Stimulated activated CD8-positive, alpha-beta memory T cell treated with anti-CD3 and anti-CD28 coated beads, Interleukin-2, amount 100 ng/mL, for 1 hour (primary cell): Measurements from ENCODE around the gene NLK.

ENCODE experiments used
- DNase-seq, 2 donors: peaks; one replicate each; pipeline ENCODE4 v3.0.0-alpha.2; 2020; ENCODE audit warnings: low read depth in 2 of 2

Gene NLK

DNA sequence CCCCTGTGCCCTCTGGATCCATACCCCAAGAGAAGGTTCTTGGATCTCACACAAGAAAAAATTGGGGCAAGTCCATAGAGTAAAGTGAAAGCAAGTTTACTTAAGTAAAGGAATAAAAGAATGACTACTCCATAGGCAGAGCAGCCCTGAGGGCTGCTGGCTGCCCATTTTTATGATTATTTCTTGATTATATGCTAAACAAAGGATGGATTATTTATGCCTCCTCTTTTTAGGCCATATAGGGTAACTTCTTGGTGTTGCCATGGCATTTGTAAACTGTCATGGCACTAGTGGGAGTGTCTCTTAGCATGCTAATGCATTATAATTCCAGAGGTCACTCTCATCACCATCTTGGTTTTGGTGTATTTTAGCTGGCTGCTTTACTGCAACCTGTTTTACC lies 70.8 kb downstream of the NLK start:
- DNase-seq, result no peak

DNA sequence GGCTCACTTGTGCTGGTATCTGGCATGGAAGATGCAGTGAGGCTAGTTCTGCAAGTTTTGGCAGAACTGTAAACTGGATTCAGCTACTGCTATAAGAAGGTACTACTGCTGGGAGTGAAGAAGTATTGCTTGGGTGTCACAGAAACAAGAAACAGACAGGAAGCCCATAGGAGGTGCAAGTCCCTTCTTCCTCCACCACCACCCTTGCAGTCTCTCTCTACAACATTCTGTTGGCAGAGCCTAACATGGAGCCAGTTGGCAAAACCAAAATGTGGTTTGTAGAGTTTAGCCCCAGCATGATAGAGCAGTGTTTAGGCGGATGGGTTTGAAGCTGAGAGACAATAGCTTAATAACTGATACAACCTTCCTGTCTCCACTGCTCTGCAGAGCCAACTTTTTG lies 72.6 kb downstream of the NLK start:
- no peak for DNase-seq

DNA sequence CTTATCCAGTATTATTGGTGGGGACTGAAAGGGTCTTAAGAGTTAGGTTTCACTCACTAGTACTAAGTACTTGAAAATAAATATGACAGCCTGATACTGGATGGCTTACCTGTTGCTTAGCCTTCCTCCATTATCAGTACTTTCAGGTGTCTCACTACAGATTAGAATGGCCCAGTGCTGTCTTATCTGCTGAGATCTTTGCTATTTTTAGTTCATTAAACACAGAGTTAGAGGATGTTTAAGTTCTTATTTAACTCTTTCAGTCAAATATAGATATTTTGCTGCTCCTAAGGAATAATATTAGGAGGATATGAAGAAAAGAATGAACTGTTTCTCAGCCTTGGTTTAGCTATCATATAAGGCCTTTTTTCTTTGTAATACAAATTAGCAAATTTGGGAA lies 74.8 kb downstream of the NLK start:
- no peak for DNase-seq

DNA sequence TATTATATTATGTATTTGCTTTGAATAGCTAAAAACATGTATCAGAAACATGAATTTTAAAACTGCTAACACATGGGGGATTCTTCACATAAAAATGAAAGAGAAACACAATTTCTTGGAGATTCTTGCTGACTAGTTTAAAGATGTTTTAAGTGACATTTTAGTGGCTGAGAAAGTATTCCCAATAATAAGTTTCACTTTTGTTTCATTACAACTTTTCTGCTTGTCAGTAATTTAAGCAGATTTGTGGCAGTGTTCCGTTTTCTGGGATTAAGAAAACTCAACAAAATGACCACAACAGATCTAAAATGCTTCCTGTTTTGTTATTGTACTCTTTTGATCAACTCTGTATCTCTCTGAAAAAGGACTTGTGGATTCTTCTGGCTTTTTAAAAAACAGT lies 75.9 kb downstream of the NLK start:
- DNase-seq, result no peak

DNA sequence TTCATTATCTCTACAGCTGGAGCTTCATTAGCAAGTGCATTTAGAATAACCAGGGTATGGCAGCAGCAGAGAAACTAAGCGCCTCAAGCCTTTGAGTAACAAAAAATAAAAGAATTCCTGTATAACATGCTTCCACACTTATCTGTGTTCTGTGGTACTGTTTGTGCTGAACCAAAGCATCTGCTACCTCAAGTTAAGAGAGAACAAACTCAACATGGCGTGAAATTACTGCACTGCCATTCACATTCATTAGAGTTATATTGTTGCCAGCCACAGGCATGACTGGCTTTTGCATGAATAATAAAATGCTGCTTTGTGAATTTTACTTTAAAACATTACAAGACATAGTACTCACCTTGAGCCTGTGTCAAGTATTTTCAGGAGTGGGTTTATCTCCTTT lies 76.6 kb downstream of the NLK start:
- DNase-seq, result no peak

DNA sequence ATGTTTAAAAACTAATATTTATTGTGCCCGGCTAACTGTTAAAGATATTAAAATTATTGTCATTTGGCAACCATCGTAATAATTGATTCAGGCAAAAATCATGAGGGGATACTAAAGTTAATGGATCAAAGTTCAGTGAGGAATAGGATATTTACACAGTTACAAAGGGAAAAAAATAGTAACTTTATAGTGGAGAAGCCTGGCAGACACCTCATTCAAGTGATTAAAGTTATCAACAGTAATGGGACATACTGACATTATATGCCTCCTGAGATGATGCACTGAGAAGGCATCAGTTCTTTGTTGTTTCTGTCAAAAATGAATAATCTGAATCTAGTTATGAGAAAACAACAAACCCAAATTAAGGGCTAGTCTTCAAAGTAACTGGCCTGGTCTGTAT lies 77.1 kb downstream of the NLK start:
- no peak for DNase-seq

DNA sequence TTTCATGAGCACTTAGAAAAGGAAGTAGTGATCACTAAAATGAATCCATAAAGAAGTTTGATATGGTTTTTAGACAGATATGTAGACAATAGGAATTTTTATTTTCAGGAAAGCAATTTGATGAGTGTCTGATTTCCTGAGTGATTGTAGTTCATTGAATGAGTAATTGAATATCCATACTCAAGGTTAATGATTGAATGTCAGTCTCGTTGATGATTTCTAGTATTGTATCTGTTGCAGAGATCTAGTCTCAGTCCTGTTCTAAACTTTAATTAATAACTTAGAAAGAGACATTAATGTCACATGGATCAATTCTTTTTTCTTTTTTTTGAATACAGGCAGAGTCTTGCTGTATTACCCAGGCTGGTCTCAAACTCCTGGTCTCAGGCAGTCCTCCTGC lies 78.3 kb downstream of the NLK start:
- DNase-seq, result no peak

DNA sequence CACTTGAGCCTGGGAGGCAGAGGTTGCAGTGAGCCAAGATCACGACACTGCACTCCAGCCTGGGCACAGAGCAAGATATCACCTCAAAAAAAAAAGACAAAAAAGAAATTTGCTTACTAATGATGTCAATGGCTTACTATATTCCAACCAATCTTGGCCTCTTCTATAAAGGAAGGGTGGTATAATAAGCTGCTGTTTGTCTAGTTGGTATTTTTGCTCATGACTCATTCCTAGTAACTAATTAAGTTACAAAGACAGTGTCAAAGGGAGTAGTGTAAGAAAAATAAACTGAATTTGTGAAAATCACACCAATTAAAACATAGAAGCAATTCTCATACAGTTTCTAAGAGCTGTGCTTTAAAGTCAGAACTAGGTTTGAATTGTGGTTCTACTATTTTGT lies 82.5 kb downstream of the NLK start:
- DNase-seq, result no peak

DNA sequence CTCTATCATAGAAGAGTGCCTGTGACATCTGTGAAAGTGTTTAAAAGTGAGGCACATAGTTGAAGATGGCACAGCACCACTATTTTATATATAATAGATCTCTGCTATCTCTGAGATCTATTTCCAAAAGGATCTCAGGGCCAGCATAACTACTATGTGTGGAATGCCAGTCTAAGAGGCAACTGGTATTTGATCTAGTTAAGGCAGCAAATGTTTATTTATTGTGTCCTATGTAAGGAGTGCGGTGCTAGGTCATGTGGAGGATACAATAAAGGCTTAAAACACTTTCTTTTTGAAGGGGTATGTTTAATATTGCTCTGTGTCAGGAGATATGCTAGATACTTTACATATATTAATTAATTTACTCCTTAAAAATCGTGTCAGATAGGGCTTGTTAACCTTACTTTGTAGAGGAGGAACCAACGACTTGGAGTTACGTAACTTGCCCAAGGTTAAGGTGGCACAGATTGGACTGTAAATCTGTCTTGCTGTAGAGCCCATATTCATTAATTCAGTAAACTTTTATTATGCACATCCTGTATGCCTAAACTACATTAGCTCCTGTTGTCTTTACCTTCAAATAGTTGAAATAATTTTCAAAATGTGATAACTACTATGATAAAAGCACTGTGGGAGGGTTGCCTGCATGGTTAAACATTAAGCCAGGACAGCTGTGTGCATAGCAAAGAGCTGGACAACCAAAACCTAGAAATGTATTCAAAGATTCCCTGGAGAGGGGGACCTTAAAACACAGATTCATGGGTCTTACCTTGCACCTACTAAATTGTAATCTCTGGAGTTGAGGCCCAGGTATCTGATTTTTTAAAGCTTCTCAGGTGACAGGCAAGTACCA lies 83.3 kb downstream of the NLK start:
- no peak for DNase-seq

DNA sequence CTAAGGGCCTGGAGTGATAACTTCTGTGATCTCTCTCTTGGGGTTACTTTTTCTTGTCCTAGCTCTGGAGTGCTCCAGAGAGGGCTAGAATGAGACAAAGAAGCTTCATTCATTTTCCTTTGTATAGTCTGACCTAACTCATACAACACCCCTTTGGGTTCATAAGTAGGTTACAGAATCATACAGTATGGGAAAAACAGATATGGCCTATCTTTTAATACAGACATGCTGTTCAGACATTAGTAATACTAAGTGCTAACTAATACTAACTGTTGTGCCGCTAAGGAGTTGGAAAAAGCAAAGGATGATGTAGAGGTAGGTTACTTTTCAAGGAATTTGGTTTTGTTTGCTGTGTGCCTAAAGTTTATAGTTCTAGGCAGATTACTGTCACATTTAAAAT lies 84.7 kb downstream of the NLK start:
- no peak for DNase-seq

DNA sequence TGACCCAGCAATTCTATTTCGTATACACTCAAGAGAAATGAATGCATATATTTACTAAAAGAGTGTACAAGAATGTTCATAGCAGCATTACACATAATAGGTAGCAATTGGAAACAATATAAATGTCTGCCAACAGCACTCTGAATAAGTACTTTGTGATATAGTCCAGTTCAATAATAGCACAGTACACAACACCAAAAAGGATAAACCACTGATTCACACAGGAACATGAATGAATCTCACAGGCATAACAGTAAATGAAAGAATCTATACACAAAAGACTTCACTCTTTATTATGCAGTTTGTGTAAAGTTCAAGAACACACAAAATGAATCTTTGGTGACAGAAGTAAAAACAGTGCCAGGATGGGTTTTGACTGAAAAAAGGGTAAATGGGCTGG lies 86.3 kb downstream of the NLK start:
- no peak for DNase-seq

DNA sequence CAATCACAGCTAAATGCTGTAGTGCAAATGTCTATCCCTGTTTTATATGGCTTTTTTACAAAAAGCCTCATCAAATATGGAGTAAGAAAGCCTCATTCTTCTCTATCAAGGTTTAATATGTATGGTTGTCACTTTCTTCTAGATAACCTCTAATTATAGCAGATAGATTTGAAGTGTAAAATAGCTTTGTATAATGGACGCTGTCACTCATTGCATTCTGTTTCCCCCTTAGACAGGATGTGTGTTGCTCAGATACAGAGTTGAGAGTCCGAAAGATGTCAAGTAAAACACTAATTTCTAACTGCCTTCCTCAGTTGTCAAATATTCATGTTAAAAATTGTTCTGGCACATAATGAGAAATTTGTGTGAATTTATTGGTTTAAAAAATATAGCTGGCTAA lies 88.0 kb downstream of the NLK start:
- DNase-seq, result no peak

DNA sequence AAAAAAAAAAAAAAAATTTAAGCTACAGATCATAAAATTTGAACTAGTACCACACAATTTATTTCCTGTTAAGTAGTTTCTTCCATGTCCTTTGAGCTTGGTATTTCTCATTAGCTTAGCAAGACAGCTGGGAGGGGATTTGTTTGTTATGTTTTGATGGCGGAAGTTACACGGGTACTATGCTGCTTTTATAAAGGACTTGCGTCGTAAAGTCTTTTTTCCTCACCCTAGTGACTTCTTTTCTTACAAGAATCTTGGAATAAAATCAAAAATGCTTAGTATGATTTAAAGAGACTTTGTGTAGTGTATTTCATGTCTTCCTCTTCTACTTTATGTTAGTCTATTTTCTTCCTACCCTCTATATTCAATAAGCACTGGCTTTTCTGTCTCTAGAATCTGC lies 89.1 kb downstream of the NLK start:
- DNase-seq, result no peak

DNA sequence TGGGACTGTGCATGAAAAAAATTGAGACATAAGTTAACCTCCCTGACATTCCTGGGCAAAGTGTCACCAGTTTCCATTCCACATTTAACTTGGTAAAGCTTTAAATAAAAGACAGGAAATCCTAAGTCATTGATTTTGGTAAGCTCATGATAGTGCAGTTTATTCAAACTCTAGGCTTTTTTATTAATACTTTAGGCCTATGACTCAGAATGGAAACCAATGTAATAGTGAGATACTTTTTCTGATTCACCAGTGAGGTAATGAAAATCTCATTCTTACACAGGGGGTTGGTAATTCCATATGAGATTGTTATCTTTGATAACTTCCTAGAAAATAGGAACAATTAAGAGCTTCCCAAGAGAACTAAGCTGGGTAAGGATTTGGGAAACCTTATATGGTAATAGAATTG lies 91.1 kb downstream of the NLK start:
- DNase-seq, result no peak

DNA sequence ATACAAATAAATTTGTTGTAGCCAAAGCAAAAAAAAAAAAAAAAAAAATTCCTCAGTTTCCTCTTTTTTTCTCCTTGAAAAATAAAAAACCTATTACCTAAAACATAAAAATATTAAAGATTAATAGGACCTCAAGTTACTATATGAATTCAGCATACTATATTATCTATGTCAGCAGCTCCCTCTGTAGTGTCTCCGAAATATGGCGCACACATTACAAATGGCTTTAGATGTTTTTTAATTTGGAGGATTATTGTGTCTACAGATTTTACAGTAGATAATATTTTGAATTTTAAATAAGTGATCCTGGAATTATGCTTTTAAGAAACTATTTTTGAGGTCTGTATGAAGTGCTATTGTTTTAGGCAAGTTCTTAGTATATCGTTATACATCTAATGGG lies 94.4 kb downstream of the NLK start:
- DNase-seq, result no peak

DNA sequence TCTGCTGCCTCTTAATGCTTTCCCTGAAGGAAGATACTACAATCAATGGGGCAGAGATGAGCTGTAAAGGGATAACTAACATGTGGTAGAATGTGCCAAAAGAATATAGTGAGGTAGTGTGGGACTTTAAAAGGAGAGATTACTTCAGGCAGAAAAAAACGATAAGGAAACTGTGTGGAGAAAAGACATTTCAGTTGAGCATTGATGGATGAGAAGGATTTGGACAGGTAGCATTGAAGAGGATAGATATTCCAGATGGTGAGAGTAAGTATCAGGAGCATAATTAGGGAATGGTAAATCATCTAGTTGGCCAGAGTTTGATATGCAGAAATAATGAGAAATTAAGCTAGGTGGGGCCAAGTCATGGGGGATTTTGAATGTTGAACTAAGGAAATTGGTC lies 97.3 kb downstream of the NLK start:
- no peak for DNase-seq

DNA sequence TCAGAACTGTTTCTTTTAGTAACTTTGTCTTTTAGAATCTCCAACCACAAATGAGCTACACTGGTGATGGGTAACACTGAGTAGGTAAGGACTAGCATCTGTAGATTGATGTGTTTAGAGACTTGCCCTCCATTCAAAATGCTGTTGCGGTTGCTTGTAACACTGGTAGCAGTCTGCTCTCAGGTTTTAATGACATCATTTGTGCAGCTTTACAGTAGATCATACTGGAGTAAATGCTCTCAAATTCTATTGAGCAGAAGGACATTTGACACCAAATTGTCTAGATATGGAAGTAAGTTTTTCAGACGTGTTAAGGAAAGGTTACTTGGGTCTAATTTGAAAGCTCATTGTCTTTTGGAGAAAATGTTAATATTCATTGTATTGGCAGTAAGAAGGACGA lies 98.8 kb downstream of the NLK start:
- DNase-seq, result no peak

DNA sequence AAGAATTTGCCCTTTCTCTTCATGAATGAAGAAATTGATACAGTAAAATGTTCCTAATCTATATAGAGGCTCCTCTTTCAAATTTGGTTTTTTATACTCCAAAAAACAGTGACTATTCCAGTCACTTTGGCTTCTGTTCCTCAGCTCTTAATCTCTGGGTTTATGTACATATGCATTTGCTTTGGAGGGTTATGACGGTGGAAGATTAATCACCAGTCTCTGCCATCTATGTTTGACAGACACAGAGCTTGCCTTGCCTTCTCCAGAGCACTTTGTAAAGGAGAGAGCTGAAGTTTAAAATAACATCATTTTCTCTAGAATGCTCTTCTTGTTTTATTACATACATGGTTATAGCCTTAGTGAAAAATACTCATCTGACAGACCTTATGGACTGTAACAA lies 99.3 kb downstream of the NLK start:
- no peak for DNase-seq

DNA sequence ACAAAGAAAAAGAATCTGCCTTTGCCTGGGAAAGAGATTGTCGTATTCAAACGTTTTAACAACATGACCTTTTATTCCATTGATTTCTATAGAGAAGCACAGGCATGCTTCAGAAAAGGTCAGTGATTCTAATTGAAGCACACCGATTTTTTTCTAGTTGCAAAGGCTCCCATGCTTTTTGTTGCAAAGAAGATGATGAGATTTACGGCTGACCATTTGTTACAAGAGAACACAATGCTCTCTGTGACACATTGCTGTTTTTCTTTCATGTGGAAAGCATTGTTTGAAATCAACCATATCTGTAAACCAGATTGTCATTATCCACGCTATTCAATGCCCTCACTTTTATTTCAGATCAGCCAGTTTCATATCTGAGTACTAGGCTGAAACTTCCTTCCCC lies 99.8 kb downstream of the NLK start:
- no peak for DNase-seq

DNA sequence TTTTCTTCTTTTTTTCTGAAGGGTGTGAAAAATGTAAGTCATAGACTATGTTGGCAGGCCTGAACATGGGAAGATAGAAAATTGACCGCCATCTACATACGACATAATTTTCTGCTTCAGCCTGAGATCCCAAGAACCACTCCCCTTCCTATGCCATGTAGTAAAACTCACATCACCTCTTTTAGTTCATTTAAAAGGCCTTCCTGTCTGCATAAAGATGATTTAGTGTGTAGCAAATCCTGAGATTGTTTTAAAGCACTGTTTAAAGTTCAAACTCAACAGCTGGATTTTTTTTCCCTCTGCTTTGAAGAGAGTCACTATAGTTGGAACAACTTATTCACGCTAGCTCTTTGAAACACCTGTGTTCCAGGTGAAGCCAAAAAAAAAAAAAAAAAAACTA lies 101.5 kb downstream of the NLK start:
- DNase-seq, result no peak

DNA sequence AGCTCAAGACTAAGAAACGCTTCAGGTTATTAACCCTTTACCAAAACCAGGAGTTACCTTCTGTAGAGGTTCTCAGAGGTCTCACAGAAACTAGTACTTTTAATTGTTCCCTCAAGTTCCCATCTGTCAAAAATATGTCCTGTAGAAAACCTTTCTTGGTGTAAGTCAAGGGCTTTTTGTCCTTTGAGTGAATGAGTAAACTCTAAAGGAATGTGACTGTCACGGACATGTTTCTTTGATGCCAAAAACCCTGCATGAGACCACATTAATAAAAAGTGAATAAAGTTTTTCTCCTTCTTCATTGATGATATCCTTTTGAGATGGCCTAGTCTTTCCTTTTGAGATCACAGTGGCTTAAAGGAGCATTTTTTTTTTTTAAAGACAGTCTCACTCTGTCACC lies 102.9 kb downstream of the NLK start:
- DNase-seq, result no peak

DNA sequence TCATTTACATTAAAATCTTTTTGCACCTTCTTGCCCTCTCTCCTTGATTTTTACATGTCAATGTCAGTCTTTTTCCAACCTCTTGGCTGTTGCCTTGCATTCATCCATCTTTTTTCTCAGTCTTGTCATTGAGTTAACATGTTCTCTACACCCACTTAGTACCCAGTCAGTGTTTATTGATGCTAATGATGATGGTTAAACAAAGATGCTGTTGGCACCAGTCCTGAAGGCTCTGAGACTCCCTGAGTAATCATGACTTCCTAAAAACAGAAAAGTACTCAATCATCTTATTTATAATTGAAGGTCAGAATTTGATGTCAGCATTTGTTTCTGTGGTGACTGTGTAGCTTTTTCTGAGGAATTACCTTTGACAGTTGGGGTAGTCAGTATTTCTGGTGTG lies 104.5 kb downstream of the NLK start:
- DNase-seq, result no peak

DNA sequence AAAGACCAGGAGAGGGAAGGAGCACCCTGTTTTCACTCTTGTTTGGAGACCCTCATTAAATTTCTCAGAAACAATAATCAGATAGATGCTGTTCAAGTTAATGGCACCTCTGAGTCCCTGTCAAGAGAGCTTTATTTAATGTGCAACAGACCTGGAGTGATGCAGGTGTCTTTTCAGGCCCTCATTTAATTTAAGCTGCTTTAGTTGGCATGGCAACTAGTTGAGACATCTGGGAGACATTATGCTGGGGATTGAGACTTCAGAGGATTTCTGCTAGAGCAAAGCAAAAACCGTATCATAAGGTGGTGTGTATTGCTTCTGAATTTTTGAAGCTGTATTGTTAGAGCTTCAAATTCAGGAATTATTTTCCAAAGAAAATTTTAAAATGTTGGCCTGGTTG lies 108.5 kb downstream of the NLK start:
- no peak for DNase-seq

DNA sequence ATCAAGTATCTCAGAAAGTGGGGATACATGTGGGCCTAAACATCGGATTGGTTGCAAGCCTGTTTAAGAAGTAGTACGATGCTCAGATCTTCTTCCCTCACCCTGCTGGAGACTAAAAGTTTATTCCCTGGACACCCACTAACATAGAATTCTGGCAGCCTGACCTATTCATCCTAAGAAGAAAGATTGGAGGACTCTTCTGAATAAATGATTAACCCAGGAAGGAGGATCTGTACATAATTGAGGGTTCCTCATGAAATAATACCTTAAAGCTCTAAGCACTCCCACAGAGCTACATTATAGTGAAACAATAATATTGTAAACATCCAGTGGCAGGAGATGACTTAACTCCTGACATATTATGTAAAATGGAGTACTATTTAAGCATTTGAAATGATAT lies 111.7 kb downstream of the NLK start:
- no peak for DNase-seq
